A549 (cell line): ENCODE data around the gene MLLT3. TPM values are rescaled to one million over a fixed set of nuclear protein-coding genes. Genes with fewer than 3 reads are reported as not detected.
A peak's percentile ranks its signal among the peaks of the same experiment; 100 is the strongest.

ENCODE experiments used
- ATAC-seq, 2 experiments: fragments of 200-7000 bp in 1 of 2; fragments of >200 bp in 1 of 2; cut with Nextera tagmentation in 1 of 2; cut with Tn5 transposase in 1 of 2; 3 replicates each; pipeline versions ENCODE4 v1.8.0 to v1.9.1; 2018 to 2020; ENCODE audit warnings: mild to moderate bottlenecking in 1 of 2, moderate library complexity in 1 of 2
- CTCF ChIA-PET: fragments of 300-600 bp; sonication (Branson Sonifier 250); formaldehyde crosslinking; extraction: SDS; loops from one replicate; lab custom pipeline; 2021; ENCODE audit warnings: antibody characterized with exemption, inconsistent platforms; lab: Yijun Ruan, JAX
- POLR2A ChIA-PET: fragments of 350-600 bp; formaldehyde crosslinking; extraction: SDS; loops from one replicate; lab custom pipeline; 2021; ENCODE audit warnings: antibody characterized with exemption, inconsistent platforms; lab: Yijun Ruan, JAX
- DNase-seq, 2 experiments: peaks; one replicate each; pipeline versions ENCODE4 v3.0.0 to v3.0.0-alpha.2; 2011 to 2016; ENCODE audit warnings: low read depth in 1 of 2, low spot score in 1 of 2
- FAIRE-seq: peaks from 2 replicates; lab custom pipeline; 2011; peaks lifted over from hg19 to GRCh38; lab: Jason Lieb, UNC
- H3K27ac ChIP-seq, 2 experiments: fragments of >200 bp; sonication (Bioruptor Twin); formaldehyde crosslinking; 3 replicates each; pipeline ENCODE4 v1.5.1; 2016 to 2017
- H3K4me1 ChIP-seq: fragments of >200 bp; sonication (Bioruptor Twin); formaldehyde crosslinking; 3 replicates; pipeline ENCODE4 v1.6.1; 2016
- H3K4me2 ChIP-seq: fragments of >200 bp; sonication (Bioruptor Twin); formaldehyde crosslinking; 3 replicates; pipeline ENCODE4 v1.6.1; 2016
- H3K4me3 ChIP-seq: fragments of >200 bp; sonication (Bioruptor Twin); formaldehyde crosslinking; 3 replicates; pipeline ENCODE4 v1.5.1; 2016
- H3K9me3 ChIP-seq: fragments of >200 bp; sonication (Bioruptor Twin); formaldehyde crosslinking; 3 replicates; pipeline ENCODE4 v1.6.1; 2016
- BHLHE40 ChIP-seq: IDR thresholded peaks from 2 replicates; pipeline ENCODE4 v1.6.1; 2012; ENCODE audit warnings: low read depth, low read length, inconsistent platforms
- CBX2 ChIP-seq: fragments of 200-600 bp; sonication (generic); IDR thresholded peaks from 2 replicates; pipeline ENCODE4 v1.6.1; 2016; ENCODE audit warnings: low read depth, mild to moderate bottlenecking, borderline replicate concordance
- CHD4 ChIP-seq: fragments of 200-600 bp; sonication (generic); IDR thresholded peaks from 2 replicates; pipeline ENCODE4 v1.6.1; 2016; ENCODE audit warnings: antibody characterized with exemption, mild to moderate bottlenecking, borderline replicate concordance
- E2F6 ChIP-seq: IDR thresholded peaks from 2 replicates; pipeline ENCODE4 v1.6.1; 2012; ENCODE audit warnings: low read depth, borderline replicate concordance
- EHMT2 ChIP-seq: fragments of 200-600 bp; sonication (generic); IDR thresholded peaks from 2 replicates; pipeline ENCODE4 v1.6.1; 2016; ENCODE audit warnings: antibody characterized with exemption, low read depth, mild to moderate bottlenecking, moderate library complexity
- ELK1 ChIP-seq: fragments of 150-350 bp; IDR thresholded peaks from 2 replicates; pipeline ENCODE4 v1.6.1; 2014; ENCODE audit warnings: low read depth, mild to moderate bottlenecking, low read length
- HDAC2 ChIP-seq: fragments of 200-600 bp; sonication (generic); IDR thresholded peaks from 2 replicates; pipeline ENCODE4 v1.6.1; 2016
- HEYL ChIP-seq: fragments of 250-450 bp; sonication (Bioruptor Pico); IDR thresholded peaks from 2 replicates; pipeline ENCODE4 v1.8.0; 2021; ENCODE audit warnings: mild to moderate bottlenecking, moderate library complexity
- HOXB5 ChIP-seq: fragments of 250-450 bp; sonication (Bioruptor Pico); IDR thresholded peaks from 2 replicates; pipeline ENCODE4 v1.5.0; 2020; ENCODE audit warnings: mild to moderate bottlenecking, moderate library complexity
- JUN ChIP-seq, 2 experiments: fragments of >200 bp; sonication (Bioruptor Twin); formaldehyde crosslinking; IDR thresholded peaks; 2 replicates in 1 of 2; 3 replicates in 1 of 2; pipeline ENCODE4 v1.6.1; 2016 to 2017
- KDM5A ChIP-seq: fragments of 200-600 bp; sonication (generic); IDR thresholded peaks from 2 replicates; pipeline ENCODE4 v1.6.1; 2016; ENCODE audit warnings: antibody characterized with exemption, mild to moderate bottlenecking
- NFE2L2 ChIP-seq: fragments of 150-350 bp; conservative IDR thresholded peaks from 2 replicates; pipeline ENCODE4 v1.6.1; 2014; ENCODE audit warnings: low read length
- NR3C1 ChIP-seq: fragments of >200 bp; sonication (Bioruptor Twin); formaldehyde crosslinking; IDR thresholded peaks from 3 replicates; pipeline ENCODE4 v1.6.1; 2017
- POLR2A ChIP-seq: IDR thresholded peaks from 2 replicates; pipeline ENCODE4 v1.6.1; 2012; ENCODE audit warnings: mild to moderate bottlenecking, low read length
- POLR2AphosphoS2 ChIP-seq: conservative IDR thresholded peaks from 2 replicates; pipeline ENCODE4 v1.6.1; 2012; ENCODE audit warnings: low read length, improper control_type of control experiment, inconsistent platforms
- RARB ChIP-seq: fragments of 250-450 bp; sonication (Bioruptor Pico); IDR thresholded peaks from 2 replicates; pipeline ENCODE4 v1.8.0; 2021; ENCODE audit warnings: mild to moderate bottlenecking, moderate library complexity
- REST ChIP-seq: fragments of 200-600 bp; sonication (generic); IDR thresholded peaks from 2 replicates; pipeline ENCODE4 v1.6.1; 2016; ENCODE audit warnings: antibody characterized with exemption, mild to moderate bottlenecking, moderate library complexity
- RFX5 ChIP-seq: fragments of 450-650 bp; IDR thresholded peaks from 2 replicates; pipeline ENCODE4 v1.7.1; 2014; ENCODE audit warnings: antibody characterized with exemption, mild to moderate bottlenecking, moderate library complexity
- SREBF2 ChIP-seq: fragments of 450-650 bp; IDR thresholded peaks from 2 replicates; pipeline ENCODE4 v1.6.1; 2014; ENCODE audit warnings: mild to moderate bottlenecking, moderate library complexity
- ZC3H11A ChIP-seq: fragments of 450-650 bp; IDR thresholded peaks from 2 replicates; pipeline ENCODE4 v1.6.1; 2014; ENCODE audit warnings: antibody characterized with exemption, mild to moderate bottlenecking
- ZFP36 ChIP-seq: fragments of 450-650 bp; IDR thresholded peaks from 2 replicates; pipeline ENCODE4 v1.6.1; 2014; ENCODE audit warnings: borderline replicate concordance; ENCODE audit not compliant: partially characterized antibody
- ZSCAN20 ChIP-seq: fragments of 250-450 bp; sonication (Bioruptor Pico); IDR thresholded peaks from 2 replicates; pipeline ENCODE4 v1.8.0; 2022; ENCODE audit warnings: mild to moderate bottlenecking, moderate library complexity
- WGBS: methylation state at CpG from one replicate; pipeline ENCODE4 v1.1.6; 2017; ENCODE audit errors: missing lambda C conversion rate; 5-methylcytosine and 5-hydroxymethylcytosine counted together
- polyA plus RNA-seq, 4 experiments: library from polyadenylated mRNA; depleted of rRNA in 3 of 4; stranded (reverse); fragments of >200 nt; fragmentation: RNase III in 1 of 4; extraction: RNeasy Plus Mini Kit Qiagen cat#74134 plus additional on column Dnase treatment in 1 of 4; gene quantifications; 2 replicates in 3 of 4; 3 replicates in 1 of 4; pipeline ENCODE4 v1.2.3, GENCODE V29; 2011 to 2017
- TF ChIP-seq, protein P1 (sequence below): fragments of >200 bp; sonication (Bioruptor Twin); formaldehyde crosslinking; IDR thresholded peaks from 3 replicates; pipeline ENCODE4 v1.6.1; 2016
- TF ChIP-seq, protein P2 (sequence below): IDR thresholded peaks from 2 replicates; pipeline ENCODE4 v1.6.1; 2012
- TF ChIP-seq, protein P3 (sequence below): fragments of >200 bp; sonication (Bioruptor Twin); formaldehyde crosslinking; IDR thresholded peaks from 3 replicates; pipeline ENCODE4 v1.5.1; 2016
- TF ChIP-seq, protein P4 (sequence below): IDR thresholded peaks from 2 replicates; pipeline ENCODE4 v1.6.1; 2012

The MLLT3 gene
- polyA plus RNA-seq, 2 of the 4 experiments (the other 2 are of a cell fraction): 14.3 to 47.6 TPM

- Histone ChIP-seq H3K9me3 (no peaks in the 10 kb centered on the region), H3K27ac (peak overlapping the region; percentile 66 to 79), H3K4me2 (peak overlapping the region; percentile 73), H3K4me1 (peaks cover 33% of the 10 kb centered on the region), H3K4me3 (no peak overlapping the region)
- ChIA-PET CTCF (interaction anchor here (0.6 to 0.9 kb wide), 2 partner anchors 110 to 113 kb away, joined by 3 read pairs; partner anchors contain the start of gene MLLT3), POLR2A (no interaction called here)
- DNase-seq: no peak
- TF ChIP-seq POLR2A (no peak), ELK1 (no peak), CHD4 (no peak), POLR2AphosphoS2 (no peak), HDAC2 (no peak), NR3C1 (no peak), RARB (no peak), ZFP36 (no peak), ZC3H11A (no peak), EHMT2 (no peak), E2F6 (no peak), HEYL (CRISPR knock-in tag) (no peak), HOXB5 (no peak), KDM5A (no peak), REST (no peak), NFE2L2 (no peak), RFX5 (no peak), ZSCAN20 (no peak)
- TF ChIP-seq, protein P1, sequence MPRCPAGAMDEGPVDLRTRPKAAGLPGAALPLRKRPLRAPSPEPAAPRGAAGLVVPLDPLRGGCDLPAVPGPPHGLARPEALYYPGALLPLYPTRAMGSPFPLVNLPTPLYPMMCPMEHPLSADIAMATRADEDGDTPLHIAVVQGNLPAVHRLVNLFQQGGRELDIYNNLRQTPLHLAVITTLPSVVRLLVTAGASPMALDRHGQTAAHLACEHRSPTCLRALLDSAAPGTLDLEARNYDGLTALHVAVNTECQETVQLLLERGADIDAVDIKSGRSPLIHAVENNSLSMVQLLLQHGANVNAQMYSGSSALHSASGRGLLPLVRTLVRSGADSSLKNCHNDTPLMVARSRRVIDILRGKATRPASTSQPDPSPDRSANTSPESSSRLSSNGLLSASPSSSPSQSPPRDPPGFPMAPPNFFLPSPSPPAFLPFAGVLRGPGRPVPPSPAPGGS: no peak
- 37% methylated on average over 2 of the region's 2 CpGs for WGBS
- ATAC-seq: peak; percentile 22 to 35; a peak in 4 of 6 replicates
- no peak for FAIRE-seq
Observed at GRCh38 chr9:20512636-20513035, 109.7 kb downstream of the MLLT3 start.

GRCh38 chr9:20512106-20512505, 110.2 kb downstream of the MLLT3 start:
- peak overlapping the region; percentile 66 to 79 for H3K27ac ChIP-seq
- no peak overlapping the region for H3K4me3 ChIP-seq
- ChIA-PET POLR2A (no interaction called here), CTCF (interaction anchor here (0.6 to 0.9 kb wide), 2 partner anchors 110 to 113 kb away, joined by 3 read pairs; partner anchors contain the start of gene MLLT3)
- no peak for FAIRE-seq
- ATAC-seq: peak; percentile 63 to 76; a peak in 5 of 6 replicates
- DNase-seq: peak; percentile 8 to 63
- peak overlapping the region; percentile 73 for H3K4me2 ChIP-seq
- no peaks in the 10 kb centered on the region for H3K9me3 ChIP-seq
- WGBS: 28% methylated on average over 2 of the region's 2 CpGs
- peaks cover 38% of the 10 kb centered on the region for H3K4me1 ChIP-seq
- no peak for TF ChIP-seq CHD4
- no peak for TF ChIP-seq BHLHE40
- TF ChIP-seq REST: no peak
- TF ChIP-seq, protein P2, sequence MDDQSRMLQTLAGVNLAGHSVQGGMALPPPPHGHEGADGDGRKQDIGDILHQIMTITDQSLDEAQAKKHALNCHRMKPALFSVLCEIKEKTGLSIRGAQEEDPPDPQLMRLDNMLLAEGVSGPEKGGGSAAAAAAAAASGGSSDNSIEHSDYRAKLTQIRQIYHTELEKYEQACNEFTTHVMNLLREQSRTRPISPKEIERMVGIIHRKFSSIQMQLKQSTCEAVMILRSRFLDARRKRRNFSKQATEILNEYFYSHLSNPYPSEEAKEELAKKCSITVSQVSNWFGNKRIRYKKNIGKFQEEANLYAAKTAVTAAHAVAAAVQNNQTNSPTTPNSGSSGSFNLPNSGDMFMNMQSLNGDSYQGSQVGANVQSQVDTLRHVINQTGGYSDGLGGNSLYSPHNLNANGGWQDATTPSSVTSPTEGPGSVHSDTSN: no peak
- TF ChIP-seq SREBF2: no peak
- TF ChIP-seq CBX2: no peak
- TF ChIP-seq, protein P3, sequence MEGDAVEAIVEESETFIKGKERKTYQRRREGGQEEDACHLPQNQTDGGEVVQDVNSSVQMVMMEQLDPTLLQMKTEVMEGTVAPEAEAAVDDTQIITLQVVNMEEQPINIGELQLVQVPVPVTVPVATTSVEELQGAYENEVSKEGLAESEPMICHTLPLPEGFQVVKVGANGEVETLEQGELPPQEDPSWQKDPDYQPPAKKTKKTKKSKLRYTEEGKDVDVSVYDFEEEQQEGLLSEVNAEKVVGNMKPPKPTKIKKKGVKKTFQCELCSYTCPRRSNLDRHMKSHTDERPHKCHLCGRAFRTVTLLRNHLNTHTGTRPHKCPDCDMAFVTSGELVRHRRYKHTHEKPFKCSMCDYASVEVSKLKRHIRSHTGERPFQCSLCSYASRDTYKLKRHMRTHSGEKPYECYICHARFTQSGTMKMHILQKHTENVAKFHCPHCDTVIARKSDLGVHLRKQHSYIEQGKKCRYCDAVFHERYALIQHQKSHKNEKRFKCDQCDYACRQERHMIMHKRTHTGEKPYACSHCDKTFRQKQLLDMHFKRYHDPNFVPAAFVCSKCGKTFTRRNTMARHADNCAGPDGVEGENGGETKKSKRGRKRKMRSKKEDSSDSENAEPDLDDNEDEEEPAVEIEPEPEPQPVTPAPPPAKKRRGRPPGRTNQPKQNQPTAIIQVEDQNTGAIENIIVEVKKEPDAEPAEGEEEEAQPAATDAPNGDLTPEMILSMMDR: no peak
- TF ChIP-seq RFX5: no peak
- TF ChIP-seq, protein P4, sequence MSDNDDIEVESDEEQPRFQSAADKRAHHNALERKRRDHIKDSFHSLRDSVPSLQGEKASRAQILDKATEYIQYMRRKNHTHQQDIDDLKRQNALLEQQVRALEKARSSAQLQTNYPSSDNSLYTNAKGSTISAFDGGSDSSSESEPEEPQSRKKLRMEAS: no peak
- TF ChIP-seq HDAC2: no peak
- no peak for TF ChIP-seq JUN (IDR thresholded peaks at IDR 0.05)
